Caki2 (cell line): ENCODE data around the gene SLC25A11. TPM values are rescaled to one million over a fixed set of nuclear protein-coding genes. Genes with fewer than 3 reads are reported as not detected.
"Not testable (repeated sequence)": the region's sequence is repeated elsewhere in the genome, so short reads cannot be mapped to it uniquely, and the experiment has no call there.

Experiments
- DNase-seq: peaks from one replicate; pipeline ENCODE4 v3.0.0-alpha.2; 2015; ENCODE audit warnings: low read depth
- in situ Hi-C: cut with HindIII; loops from 2 replicates; pipeline ENCODE4 v1.10.0; 2016; ENCODE audit warnings: low sequenced_read_pairs, low pct_unique_long_range_greater_than_20kb, mixed read lengths
- total RNA-seq: library from RNA; depleted of rRNA; stranded (reverse); fragments of >200 nt; shearing (Covaris generic); gene quantifications from 2 replicates; pipeline ENCODE4 v1.2.3, GENCODE V29; 2014; ENCODE audit warnings: low replicate concordance

Gene SLC25A11
- total RNA-seq, 1 experiment from 2014 or later: 89.3 TPM

DNA sequence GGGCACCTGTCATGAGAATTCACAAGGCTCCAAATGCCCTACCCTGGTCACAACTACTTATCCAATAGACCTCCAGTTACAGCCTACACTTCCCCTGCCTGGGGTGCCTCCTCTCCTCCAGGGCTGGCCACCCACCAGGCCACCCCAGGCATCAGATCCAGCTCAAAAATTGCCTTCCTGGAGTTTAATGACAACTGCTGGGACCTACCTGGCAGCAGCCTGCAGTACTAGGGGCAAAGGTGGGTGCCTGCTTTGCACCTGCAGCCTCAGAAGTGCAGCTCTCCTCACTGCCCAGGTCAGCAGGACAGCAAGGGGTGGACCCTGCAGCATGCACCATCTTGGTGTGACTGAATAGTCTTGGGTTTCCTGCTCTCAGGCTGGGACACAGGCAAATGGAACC is 4.2 kb downstream of the SLC25A11 start:
- DNase-seq: no peak
- in situ Hi-C loops: no loop called here

GRCh38 chr17:4934173-4934979 is 5.5 kb downstream of the SLC25A11 start:
- in situ Hi-C loops: no loop called here
- peak; percentile 48 for DNase-seq

DNA sequence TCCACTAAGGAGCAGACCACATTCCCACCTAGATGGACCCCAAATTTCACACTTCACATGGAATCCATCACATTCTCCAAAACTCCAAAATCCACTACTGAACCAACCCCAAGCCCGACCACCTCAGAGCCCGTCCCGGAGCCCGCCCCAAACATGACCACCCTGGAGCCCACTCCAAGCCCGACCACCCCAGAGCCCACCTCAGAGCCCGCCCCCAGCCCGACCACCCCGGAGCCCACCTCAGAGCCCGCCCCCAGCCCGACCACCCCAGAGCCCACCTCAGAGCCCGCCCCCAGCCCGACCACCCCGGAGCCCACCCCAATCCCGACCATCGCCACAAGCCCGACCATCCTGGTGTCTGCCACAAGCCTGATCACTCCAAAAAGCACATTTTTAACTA is 6.2 kb downstream of the SLC25A11 start:
- no peak for DNase-seq
- in situ Hi-C loops: no loop called here

GRCh38 chr17:4932756-4933155 is 7.1 kb downstream of the SLC25A11 start:
- DNase-seq: no peak
- in situ Hi-C loops: no loop called here

DNA sequence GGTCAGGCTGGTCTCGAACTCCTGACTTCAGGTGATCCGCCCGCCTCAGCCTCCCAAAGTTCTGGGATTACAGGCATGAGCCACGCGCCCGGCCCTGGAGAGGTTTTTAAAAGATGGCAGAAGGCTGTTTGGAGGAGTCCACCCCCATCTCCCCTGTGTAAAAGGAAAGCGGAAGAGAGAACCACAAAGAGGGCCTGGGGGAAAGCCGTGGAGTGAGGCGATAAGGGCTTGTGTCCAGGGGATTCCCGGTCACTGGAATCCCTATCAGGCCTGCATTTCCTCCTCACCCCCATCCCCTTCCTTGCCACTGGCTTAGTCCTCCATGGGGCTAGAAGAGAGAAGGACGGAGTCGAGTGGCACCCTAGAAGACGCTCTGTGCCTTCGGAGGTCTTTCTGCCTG is 7.9 kb downstream of the SLC25A11 start, which contains the start of gene GP1BA:
TSS of gene GP1BA (plus strand) at position 315 of the 400 bp plus-strand sequence. CDS start 328 bp downstream, outside the sequence.
- DNase-seq: no peak
- in situ Hi-C loops: no loop called here

GRCh38 chr17:4928881-4929280 is 11.0 kb downstream of the SLC25A11 start:
- in situ Hi-C loops: no loop called here
- no peak for DNase-seq

DNA sequence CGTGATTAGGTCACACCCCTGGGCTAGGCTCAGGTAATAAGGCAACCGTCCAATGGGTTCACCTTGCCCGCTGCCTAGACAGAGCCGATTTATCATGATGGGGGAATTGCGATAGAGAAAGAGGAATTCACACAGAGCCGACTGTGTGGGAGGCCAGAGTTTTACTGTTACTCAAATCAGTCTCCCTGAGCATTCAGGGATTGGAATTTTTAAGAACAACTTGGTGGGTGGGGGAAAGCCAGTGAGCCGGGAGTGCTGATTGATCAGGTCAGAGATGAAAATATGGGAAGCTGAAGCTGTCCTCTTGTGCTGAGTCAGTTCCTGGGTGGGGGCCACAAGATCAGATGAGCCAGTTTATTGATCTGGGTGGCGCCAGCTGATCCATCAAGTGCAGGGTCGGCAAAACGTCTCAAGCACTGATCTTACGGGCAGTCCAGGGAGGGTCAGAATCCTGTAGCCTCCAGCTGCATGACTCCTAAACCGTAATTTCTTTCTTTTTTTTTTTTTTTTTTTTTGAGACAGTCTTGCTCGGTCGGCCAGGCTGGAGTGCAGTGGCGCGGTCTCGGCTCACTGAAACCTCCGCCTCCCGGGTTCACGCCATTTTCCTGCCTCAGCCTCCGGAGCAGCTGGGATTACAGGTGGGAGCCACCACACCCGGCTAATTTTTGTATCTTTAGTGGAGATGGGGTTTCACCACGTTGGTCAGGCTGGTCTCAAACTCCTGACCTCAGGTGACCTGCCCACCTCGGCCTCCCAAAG is 13.1 kb downstream of the SLC25A11 start:
- DNase-seq, in situ Hi-C loops: not testable (repeated sequence)

- DNase-seq: no peak
- in situ Hi-C loops: no loop called here
Observed at GRCh38 chr17:4921320-4921719, 18.5 kb downstream of the SLC25A11 start.

DNA sequence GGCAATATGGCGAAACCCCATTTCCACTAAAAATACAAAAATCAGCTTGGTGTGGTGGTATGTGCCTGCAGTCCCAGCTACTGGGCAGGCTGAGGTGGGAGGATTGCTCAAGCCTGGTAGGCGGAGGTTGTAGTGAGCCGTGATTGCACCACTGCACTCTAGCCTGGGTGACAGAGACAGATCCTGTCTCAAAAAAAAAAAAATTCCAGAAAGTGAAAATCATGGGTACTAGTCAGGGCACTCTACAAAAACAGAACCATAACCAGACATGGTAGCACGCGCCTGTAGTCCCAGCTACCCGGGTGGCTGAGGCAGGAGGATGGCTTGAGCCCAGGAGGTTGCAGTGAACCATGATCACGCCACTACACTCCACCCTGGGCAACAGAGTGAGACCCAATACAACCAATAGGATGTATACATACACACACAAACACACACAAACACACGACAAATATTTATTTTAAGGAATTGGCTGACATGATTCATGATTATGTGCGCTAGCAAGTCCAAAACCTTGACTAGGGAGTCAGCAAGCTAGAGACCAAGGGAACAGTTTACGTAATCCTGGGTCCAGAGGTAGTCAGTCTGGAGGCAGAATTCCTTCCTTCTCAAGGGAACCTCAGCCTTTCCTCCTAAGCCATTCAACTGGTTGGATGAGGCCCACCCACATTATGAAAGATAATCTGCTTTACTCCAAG is 19.3 kb downstream of the SLC25A11 start:
- in situ Hi-C loops: no loop called here
- DNase-seq: no peak

DNA sequence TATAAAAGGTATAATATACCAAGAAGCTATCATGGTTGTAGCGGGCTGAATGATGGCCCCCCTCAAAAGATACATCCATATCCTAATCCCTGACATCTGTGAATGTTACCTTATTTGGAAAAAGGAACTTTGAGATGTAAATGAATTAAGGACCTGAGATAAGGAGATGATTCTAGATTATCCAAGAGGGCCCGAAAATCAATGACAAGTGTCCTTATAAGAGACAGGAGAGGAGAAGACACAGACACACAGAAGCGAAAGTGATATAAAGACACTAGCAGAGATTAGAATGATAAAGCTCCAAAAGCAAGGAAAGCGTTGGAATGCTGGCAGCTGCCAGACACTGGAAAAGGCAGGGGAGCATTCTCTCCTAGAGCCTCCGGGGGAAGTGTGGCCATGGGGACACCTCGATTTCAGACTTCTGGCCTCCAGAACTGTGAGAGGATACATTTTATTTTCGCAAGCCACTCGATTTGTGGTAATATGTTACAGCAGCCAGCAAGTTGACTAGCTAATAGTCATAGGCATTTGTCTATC is 20.3 kb downstream of the SLC25A11 start:
- in situ Hi-C loops: no loop called here
- no peak for DNase-seq

DNA sequence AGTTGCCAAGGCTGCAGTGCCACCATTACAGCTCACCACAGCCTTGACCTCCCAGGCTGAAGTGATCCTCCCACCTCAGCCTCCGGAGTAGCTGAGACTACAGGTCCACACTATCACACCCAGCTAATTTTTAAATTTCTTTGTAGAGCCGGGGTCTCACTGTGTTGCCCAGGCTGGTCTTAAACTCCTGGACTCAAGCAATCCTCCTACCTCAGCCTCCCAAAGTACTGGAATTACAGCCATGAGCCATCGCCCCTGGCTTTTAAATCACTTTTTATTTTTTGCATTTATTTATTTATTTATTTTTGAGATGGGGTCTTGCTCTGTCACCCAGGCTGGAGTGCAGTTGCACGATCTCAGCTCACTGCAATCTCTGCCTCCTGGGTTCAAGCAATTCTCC is 25.3 kb downstream of the SLC25A11 start:
- in situ Hi-C loops, DNase-seq: not testable (repeated sequence)

DNA sequence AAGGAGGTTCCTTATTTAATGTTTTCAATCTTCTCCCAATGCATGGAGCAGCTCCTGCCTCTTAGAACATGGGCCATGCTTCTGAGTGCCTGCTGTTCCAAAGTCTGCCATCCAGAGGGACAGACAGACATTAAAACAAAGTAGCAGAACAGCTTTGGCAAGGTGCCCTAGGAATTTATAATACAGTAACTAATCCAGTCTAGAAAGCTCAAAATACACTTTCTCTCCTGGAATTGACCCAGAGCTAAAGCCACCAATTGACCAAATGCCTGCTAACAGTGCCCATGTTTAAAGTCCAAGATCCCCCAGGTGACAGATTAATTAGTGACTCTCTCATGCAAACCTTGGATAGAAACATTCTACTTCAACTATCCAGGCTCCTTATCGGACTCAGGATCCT is 25.9 kb downstream of the SLC25A11 start:
- no peak for DNase-seq
- in situ Hi-C loops: no loop called here

DNA sequence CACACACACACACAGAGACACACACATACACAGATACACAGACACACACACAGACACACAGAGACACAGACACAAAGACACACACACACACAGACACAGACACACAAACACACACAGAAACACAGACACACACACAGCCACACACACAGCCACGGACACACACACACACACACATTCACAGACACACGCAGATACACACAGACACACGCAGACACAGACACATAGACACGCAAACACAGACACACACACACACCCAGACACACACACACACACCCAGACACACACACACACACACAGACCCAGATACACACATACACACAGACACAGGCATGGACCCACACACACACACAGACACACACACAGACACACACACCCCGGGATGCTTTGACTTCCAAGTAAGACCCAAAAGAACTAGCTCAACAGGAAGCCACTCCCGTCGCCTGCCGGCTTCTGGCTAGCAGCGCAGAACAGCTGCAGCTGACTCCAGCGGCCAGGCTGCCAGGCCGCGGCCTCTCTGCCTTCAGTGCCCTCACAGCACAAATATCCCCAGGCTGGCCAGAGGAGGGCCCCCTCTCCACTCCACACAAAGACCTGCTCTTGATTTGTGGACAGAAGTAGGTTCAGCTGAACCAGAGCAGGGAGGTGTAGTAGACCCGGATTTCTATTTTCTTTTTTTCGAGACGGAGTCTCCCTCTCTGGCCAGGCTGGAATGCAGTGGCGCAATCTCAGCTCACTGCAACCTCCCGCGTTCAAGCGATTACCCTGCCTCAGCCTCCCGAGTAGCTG is 30.9 kb downstream of the SLC25A11 start:
- DNase-seq: peak; percentile 90
- in situ Hi-C loops: no loop called here

DNA sequence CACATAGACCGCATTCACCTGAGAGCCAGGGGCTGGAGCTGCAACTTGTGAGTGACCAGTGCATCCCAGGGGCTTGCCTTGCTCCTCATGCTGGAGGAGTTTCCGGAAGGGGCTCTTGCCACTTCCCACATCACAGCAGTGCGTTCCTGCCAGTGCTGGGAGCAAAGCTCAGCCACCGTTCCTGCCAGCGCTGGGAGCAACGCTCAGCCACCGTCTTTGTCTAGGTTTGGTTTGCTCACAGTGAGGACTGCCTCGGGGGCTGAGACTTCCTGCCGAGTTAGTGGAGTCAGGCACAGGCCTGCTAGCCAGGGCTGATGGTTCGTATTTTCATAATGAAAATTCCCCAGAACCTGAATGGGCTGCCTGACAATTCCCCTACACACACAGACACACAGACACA is 31.5 kb downstream of the SLC25A11 start:
- in situ Hi-C loops: no loop called here
- DNase-seq: no peak

- DNase-seq, in situ Hi-C loops: not testable (repeated sequence)
Observed at GRCh38 chr17:4906642-4907041, 33.2 kb downstream of the SLC25A11 start.

GRCh38 chr17:4903051-4903818 is 36.6 kb downstream of the SLC25A11 start, which contains the start of gene CHRNE:
CHRNE (minus strand) TSS chr17:4903098; CDS start chr17:4903063, 35 bp downstream.
- in situ Hi-C loops: no loop called here
- DNase-seq: peak; percentile 75

GRCh38 chr17:4902540-4902939 is 37.3 kb downstream of the SLC25A11 start:
- DNase-seq: no peak
- in situ Hi-C loops: no loop called here
